GM18870 (cell line): ENCODE measurements around the gene PAXX.
A peak's percentile ranks its signal among the peaks of the same experiment; 100 is the strongest.
"Not testable (repeated sequence)": the region's sequence is repeated elsewhere in the genome, so short reads cannot be mapped to it uniquely, and the experiment has no call there.

Experiments used
- ATAC-seq: cut with Tn5 transposase; IDR thresholded peaks from one replicate; pipeline ENCODE4 v1.9.1; 2021; ENCODE audit warnings: moderate library complexity; ENCODE audit not compliant: unreplicated experiment

PAXX gene

DNA sequence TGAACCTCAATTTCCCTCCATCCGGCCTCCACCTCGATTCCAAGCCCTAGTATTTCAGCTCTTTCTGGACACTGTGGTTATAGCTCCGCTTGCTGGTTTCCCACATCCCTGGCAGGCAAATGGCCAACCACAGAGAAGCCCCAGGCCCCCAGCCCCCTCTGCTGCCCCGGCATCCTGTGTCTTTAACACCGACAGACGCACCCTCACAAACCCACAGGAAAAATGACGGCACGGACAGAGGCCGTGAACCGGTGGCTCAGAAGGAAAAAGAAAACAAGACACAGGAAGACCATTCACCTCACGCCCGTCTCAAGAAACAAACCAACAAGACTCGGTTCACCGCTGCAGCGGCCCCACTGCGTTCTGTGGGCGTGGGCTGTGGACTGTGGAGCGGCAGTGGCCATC lies 5.6 kb downstream of the PAXX start:
- ATAC-seq = no peak

DNA sequence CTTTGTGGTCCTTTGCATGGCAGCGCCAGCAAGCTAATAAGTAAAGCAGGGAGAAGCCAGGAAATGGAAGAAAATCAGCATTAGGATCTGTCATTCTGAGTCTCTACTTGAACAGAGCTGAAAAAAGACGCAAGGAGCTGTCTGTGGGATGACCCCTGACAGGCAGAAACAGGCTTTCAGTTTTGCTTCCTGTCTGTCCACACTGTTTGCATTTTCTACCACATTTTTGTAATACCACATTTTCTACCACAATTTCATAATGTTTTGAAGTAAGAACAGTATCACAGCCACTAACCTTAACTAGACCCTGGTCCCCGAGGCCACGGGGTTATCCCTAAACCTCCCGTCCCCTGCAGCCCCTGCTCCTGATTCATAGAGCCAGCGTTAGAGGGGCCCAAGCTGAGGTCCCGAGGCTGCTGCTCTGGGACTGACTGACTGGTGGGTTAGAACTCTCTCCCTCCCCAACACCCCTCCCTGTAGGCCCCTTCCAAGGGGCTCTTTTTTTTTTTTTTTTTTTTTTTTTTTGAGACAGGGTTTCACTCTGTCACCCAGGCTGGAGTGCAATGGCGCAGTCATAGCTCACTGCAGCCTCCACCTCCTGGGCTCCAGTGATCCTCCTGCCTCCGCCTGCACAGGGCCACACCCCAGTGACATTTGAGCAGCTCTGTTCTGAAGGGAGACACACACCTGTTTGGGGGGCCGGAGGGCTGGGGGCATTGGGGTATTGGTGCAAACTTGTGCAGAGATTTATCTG lies 8.1 kb downstream of the PAXX start:
- peak; percentile 72 for ATAC-seq

DNA sequence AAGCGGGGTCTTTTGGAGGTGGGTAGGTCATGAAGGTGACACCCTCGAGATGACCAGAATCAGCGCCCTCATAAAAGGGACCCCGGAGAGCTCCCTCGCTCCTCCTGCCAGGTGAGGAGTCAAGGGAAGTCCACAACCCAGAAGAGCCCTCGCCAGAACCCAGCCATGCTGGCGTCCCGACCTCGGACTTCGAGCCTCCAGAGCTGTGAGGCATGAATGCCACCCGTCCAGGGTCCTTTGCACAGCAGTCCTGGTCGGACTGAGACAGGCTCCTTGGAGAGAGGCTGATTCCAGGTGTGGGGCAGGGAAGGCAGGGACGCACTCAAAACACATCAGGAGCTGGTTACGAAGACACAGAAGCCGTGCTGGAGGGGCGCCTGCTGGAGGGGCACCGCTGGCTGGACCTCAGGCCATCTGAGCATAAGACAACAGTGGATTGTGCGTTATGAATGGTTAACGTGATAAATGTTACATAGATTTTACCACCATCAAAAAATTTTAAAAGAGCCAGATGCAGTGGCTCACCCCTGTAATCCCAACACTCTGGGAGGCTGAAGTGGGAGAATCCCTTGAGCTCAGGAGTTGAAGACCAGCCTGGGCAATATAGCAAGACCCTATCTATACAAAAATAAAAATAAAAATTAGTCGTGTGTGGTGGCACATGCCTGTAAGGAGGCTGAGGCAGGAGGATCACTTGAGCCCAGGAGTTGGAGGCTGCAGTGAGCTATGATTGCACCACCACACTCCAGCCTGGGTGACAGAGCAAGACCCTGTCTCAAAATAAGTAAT lies 9.8 kb downstream of the PAXX start:
- no peak for ATAC-seq

DNA sequence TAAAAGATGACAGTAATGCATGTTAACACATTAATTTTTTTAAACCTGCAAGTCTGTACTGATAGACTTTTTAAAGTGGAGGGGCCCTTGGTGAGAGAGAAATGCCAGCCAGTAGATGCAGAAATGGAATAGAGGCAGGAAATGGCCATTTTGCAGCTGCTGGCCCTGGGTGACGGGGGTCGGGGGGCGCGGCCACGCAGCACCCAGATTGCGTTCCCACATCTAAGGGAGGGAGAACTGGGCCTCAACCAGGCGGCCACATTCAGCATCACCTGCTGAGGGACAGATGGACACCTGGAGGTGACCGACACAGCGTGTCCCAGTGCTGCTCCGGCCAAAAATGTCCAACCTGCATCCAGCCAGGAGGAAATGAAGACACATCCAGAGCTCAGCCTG lies 10.4 kb downstream of the PAXX start:
- ATAC-seq = no peak

DNA sequence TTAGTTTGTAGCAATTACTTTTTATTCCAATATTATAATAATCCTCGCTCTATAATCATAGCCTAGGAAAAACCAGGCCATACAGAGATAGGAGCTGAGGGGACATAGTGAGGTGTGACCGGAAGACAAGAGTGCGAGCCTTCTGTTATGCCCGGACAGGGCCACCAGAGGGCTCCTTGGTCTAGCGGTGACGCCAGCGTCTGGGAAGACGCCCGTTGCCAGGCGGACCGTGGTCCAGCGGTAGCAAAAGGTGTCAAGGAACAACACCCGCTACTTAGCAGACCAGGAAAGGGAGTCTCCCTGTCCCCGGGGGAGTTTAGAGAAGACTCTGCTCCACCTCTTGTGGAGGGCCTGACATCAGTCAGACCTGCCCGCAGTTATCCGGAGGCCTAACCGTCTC lies 12.1 kb downstream of the PAXX start:
- not testable (repeated sequence) for ATAC-seq

DNA sequence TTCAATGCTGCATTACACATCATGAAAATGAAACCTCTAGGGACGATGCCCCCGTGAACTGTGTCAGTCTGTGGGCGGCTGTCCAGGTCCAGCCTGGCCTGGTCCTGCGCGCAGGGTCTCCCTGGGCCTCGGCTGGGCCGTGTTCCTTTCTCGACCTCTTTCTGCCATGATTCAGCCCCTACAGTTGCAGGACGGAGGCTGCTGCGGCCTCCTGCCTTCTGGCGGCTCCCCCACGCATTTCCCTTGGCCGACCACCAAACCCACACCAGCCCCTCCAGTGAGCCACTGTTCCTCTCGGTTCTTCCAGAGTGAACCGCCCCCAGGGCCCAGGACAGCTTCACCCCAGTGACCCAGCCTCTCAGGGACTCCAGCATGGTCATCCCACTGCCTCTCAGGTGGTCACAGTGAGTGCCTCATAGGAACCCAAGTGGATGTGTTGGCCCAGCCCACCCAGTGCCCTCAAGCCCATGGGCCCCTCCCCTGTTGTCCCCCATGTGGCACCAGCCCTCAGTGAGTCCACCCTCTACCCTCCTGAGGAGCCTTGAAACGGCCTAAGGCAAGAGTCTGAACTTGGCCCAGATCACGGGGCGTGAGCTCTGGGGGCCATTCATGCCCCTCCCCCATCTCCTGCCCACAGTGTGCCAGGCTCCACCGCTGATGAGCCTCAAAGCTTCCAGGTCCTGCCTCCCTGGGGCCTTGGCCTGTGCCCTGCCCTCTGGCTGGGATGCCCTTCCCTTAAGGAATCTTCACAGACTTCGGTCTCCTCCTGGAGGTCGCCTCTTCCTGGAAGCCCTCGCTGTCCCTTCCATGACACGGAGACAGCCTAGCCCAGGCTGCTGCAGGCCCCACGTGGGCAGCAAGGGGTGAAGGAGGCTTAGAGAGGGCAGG lies 14.1 kb downstream of the PAXX start:
- ATAC-seq = no peak

DNA sequence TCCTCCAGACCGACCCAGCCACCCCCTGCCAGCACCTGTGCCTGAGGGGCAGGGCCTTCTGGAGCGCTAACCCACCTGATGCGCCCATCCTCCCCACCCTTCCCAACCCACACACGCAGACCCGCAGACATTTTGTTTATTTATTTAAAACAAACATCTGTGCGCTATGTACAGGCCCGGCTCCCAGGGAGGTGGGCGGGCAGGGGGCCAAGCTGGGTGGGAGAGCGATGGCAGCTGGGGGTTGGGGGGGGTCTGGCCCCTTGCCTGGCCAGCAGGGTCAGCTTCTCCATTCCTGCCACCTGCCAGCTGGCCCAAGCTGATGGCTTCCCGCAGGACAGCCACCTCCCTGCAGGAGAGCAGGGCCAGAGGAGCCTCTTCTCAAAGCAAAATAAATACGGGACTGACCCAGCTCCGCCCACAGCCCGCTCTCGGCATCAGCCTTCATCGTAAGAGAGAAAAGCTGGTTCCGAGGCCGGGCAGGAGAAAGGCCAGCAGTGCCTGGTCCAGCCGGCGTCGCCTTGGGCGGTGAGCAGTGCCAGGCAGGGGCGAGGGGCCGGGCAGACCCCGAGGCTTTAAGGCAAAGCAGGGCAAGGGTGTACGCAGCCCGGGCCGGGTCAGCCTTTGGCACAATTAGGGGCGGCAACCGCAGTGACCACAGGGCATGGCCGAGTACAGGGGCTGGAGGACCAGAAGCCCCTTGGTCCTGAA lies 15.0 kb downstream of the PAXX start:
- no peak for ATAC-seq

DNA sequence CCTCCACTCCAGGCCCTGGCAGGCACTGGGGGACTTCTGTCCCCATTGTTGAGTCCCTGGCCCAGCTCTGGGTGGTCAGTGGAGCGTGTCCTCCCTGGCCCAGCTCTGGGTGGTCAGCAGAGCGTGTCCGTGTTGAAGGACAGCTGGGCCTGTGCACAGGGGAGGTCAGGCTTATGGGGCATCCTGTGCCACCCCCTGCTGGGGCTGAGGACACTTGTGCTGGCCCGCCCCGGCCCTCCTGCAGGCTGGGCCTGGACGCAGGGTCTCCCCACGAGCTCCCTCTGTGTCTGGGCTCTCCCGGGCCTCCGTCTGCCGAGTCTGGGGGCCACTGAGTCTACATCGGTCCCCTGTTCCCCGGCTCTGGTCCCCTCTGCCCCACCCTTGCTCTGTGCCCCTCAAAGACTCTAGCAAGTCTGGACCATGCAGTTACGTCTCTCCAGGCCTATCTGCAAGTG lies 15.6 kb downstream of the PAXX start:
- ATAC-seq = no peak

DNA sequence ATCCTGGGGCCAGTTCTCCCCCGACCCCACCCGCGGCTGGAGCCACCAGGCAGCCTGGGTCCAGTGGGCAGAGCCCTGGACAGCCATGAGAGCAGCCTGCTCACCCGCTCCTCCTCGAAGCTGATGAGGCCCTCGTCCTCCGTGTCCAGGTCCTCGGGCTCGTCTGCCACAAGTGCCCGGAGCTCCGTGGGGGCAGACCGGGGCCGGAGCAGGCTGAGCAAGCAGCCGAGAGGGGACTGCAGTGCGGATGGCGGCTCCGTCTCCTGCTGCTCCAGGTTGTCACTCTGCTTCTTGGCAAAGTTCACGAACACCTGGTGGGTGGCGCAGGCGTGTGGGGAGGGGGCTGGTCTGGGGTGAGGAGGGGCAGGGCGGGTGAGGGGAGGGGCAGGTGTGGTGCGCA lies 16.1 kb downstream of the PAXX start:
- no peak for ATAC-seq

DNA sequence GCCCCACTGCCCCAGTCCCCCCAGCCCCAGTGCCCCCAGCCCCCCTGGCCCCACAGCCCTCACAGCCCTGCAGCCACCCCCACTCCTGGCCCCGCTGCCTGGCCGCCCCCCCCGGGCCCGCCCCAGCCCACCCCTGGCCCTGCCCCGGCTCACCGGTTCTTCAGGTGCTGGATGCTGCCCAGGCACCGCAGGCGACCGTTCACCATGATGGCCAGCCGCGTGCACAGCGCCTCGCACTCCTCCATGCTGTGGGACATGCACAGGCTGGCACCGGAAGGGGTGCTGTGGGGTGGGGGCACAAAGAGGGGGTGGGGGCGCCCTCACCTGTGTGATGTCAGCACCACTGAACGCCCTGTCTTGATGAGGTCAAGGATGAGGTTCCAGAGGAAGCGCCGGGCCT lies 17.0 kb downstream of the PAXX start:
- ATAC-seq = no peak

DNA sequence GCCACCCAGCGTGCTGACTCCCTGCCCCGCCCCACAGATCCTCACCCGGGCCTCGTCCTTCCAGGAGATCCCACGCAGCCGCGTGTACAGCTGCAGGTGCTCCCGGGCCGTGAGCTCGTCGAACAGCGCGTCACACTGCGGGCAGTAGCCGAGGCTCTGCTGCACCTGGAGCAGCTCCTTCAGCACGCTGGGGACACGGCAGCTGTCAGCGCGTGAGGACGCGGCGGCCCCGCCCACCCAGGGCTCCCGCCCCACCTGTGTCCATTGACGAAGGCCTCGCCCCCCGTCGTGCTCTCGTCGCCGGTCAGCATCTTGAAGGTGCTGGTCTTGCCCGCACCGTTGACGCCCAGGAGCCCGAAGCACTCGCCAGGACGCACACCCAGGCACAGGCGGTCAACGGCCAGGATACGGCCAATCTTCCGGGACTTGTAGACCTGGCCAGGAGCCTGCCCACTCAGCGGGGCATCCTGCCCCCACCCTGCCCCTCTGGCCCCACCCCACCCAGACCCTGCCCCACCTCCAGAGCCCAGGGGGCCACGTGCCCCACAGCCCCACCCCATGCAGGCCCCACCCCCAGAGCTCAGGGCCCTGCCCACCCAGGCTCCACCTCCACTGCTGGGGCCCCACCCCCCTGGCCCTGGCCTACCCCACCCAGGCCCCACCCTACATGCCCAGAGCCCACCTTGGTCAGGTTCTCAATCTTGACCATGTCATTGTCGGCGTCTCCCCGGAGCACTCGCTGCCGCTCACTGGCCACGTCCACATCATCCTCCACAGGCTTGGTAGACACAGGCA lies 17.9 kb downstream of the PAXX start:
- no peak for ATAC-seq

DNA sequence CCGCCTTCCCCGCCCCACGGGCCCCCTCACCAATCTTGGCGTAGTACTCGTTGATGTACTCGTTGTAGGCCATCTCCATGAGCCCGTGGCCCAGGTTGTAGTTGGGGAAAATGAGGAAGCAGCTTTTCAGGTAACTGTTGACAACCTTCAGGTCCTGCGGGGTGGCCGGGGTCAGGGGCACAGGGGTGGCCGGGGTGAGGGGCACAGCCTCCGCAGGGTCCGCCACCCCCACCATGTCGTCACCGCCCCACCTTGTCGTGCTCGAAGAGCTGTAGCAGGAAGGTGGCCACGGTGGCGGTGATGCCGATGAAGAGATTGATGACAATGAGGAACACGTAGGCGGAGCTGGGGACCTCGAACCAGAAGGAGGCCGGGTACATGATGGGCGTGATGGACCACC lies 18.9 kb downstream of the PAXX start:
- no peak for ATAC-seq

DNA sequence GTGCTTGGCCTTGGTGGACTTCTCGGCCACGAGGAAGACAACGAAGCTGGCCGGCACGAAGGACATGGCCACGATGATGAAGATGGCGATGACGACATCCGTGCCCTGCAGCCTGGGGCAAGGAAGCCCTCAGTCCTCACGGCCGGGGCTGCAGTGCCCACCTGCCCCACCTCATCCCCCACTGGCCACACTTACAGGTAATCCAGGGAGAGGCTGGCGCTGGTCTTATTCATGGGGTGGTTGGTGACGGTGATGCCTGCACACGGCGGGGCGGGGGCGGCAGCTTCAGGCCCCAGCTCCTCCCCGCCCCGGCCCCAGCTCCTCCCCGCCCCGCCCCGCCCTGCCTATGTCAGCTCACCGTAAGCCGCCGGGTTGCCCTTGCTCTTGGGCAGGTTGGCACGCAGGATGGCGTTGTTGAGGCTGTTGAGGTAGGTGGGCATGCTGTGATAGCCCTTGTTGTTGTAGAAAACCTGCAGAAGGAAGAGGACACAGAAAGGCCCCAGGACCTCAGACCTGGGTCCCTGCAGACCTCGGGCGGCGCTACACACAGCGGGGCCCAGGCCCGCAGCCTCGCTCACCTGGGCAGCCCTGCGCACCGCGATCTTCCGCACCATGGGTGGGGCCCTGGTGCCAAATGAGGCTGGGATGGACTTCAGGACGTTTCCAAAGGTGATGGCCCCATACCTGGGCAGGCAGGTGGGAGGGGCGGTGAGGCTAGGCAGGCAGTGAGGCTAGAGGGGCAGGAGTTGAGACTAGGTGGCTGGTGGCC lies 19.9 kb downstream of the PAXX start:
- ATAC-seq = no peak

DNA sequence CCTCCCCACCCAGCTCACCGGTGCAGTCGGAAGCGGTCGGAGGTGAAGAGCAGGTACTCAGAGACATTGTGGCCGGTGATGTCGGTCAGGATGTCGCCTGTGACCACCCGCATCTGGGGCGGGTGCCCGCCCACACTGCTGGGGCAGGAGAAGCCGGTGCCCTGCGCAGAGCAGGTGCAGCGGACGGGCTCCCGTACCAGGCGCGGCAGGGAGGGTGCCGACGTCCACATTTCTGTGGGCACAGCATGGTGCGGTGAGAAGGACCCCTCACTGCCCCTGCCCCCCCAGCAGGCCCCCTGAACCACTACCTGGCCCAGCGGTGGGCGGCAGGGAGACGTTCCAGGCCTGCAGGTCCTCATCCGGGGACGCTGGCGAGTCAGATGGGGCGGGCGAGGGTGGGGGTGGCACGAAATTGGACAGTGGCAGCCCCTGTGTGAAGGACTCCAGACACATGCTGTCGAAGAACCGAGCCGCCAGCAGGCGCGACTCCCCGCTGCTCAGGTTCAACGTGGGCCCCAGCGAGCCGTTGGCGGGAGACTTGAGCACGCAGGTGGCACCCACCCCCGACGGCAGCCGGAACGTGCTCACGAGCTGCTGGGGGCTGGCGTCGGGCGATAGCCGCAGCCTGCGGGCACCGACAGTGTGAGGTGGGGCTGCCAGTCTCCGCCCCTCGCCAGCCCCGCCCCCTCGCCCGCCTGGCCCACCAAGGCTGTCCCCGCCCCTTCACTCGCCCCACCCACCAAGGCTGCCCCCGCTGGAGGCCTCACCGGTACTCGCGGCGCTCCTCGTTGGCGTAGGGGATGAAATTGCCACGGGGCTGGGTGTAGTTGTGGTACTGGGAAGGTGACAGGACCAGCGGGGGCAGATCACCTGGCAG lies 20.7 kb downstream of the PAXX start:
- no peak for ATAC-seq

DNA sequence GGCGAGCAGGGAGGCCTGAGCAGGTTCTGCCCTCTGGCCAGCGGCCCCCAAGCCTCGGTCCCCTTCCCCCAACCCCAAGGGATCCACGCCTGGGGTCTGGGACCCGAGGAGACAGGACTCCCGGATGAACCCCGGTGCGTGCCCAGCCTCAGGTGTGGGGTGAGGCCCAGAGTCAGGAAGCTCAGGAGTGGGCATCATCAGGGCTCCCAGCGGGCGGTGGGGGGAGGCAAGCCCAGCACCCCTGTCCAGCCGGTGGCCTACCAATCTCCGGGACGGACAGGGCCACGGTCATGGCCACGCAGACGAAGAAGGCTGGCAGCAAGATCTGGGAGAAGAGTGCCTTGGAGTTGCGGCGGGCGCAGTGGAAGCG lies 21.3 kb downstream of the PAXX start:
- no peak for ATAC-seq

DNA sequence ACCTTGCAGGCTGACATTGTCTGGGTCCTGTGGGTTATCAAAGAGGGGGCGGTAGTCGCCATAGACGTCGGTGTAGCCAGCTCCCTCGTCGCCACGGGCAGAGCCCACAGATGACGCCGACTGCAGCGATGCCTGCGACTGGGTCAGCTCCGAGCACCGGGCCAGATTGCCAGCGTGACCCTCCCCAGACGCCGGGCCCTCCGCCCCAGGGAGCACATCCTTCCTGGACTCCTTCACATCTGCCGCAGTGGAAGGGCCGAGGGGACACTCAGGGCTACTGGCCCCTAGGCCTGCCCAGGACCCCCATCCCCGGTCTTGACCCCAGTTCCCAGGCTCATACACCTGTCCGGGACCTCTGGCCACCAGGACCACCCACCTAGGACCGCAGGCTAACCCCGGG lies 21.9 kb downstream of the PAXX start:
- ATAC-seq = no peak

DNA sequence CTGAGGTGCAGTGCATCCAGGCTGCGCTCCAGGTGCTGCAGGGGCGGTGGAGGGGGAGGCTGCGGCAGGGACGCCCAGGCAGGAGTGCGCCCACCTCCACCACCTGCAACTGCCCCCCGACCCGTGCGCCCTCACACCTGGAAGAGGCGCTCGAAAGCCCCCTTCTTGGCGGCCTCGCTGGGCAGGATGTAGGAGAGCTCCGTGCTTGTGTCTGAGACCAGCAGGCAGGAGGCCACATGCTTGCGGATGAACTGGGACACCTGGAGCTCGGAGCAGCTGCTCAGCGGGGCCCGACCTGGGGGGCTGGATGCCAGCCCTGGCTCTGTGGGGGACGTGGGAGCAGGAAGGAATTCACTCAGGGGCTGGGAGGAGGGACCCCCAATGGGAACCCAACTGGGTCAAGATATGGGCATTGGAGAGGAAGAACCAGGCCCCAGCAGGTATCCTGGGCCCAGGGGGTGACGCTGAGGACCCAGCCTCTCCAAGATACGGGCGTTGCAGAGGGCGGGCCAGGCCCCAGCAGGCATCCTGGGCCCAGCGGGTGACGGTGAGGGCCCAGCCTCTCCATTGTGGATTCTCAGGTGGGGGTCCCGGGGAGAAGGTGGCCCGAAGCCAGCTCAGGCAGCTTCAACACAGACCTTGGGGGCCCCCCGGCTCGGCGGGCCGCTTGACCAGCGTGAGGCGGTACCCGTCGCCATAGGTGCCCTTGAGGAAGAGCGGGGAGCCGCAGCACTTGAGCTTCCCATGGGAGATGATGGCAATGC lies 22.7 kb downstream of the PAXX start:
- ATAC-seq = no peak

DNA sequence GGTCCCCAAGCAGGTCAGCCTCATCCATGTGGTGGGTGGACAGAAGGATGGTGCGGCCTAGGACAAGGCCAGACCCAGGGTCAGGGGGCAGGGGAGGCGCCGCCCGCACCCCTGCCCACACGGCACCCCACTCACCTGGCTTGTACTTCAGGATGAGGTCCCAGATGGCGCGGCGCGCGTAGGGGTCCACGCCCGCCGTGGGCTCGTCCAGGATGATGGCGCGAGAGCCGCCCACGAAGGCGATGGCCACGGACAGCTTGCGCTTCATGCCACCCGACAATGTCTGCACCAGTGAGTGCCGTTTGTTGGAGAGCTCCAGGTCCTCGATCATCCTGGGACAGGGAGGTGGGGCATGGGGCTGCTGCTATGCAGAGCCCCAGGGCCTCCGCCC lies 23.3 kb downstream of the PAXX start:
- no peak for ATAC-seq
